A549 (cell line): Measurements from ENCODE around the gene SCUBE1. TPM values are rescaled to one million over a fixed set of nuclear protein-coding genes. Genes with fewer than 3 reads are reported as not detected.
A peak's percentile ranks its signal among the peaks of the same experiment; 100 is the strongest.

Experiments used
- ATAC-seq, 2 experiments: fragments of 200-7000 bp in 1 of 2; fragments of >200 bp in 1 of 2; cut with Nextera tagmentation in 1 of 2; cut with Tn5 transposase in 1 of 2; 3 replicates each; pipeline versions ENCODE4 v1.8.0 to v1.9.1; 2018 to 2020; ENCODE audit warnings: mild to moderate bottlenecking in 1 of 2, moderate library complexity in 1 of 2
- CTCF ChIA-PET: fragments of 300-600 bp; sonication (Branson Sonifier 250); formaldehyde crosslinking; extraction: SDS; loops from one replicate; lab custom pipeline; 2021; ENCODE audit warnings: antibody characterized with exemption, inconsistent platforms; lab: Yijun Ruan, JAX
- POLR2A ChIA-PET: fragments of 350-600 bp; formaldehyde crosslinking; extraction: SDS; loops from one replicate; lab custom pipeline; 2021; ENCODE audit warnings: antibody characterized with exemption, inconsistent platforms; lab: Yijun Ruan, JAX
- DNase-seq, 2 experiments: peaks; one replicate each; pipeline versions ENCODE4 v3.0.0 to v3.0.0-alpha.2; 2011 to 2016; ENCODE audit warnings: low read depth in 1 of 2, low spot score in 1 of 2
- FAIRE-seq: peaks from 2 replicates; lab custom pipeline; 2011; peaks lifted over from hg19 to GRCh38; lab: Jason Lieb, UNC
- H3K27ac ChIP-seq, 2 experiments: fragments of >200 bp; sonication (Bioruptor Twin); formaldehyde crosslinking; 3 replicates each; pipeline ENCODE4 v1.5.1; 2016 to 2017
- H3K4me1 ChIP-seq: fragments of >200 bp; sonication (Bioruptor Twin); formaldehyde crosslinking; 3 replicates; pipeline ENCODE4 v1.6.1; 2016
- H3K4me2 ChIP-seq: fragments of >200 bp; sonication (Bioruptor Twin); formaldehyde crosslinking; 3 replicates; pipeline ENCODE4 v1.6.1; 2016
- H3K4me3 ChIP-seq: fragments of >200 bp; sonication (Bioruptor Twin); formaldehyde crosslinking; 3 replicates; pipeline ENCODE4 v1.5.1; 2016
- H3K9me3 ChIP-seq: fragments of >200 bp; sonication (Bioruptor Twin); formaldehyde crosslinking; 3 replicates; pipeline ENCODE4 v1.6.1; 2016
- BCL3 ChIP-seq: fragments of >200 bp; sonication (Bioruptor Twin); formaldehyde crosslinking; IDR thresholded peaks from 3 replicates; pipeline ENCODE4 v1.6.1; 2016
- CBX2 ChIP-seq: fragments of 200-600 bp; sonication (generic); IDR thresholded peaks from 2 replicates; pipeline ENCODE4 v1.6.1; 2016; ENCODE audit warnings: low read depth, mild to moderate bottlenecking, borderline replicate concordance
- CHD2 ChIP-seq: fragments of 150-350 bp; IDR thresholded peaks from 2 replicates; pipeline ENCODE4 v1.6.1; 2014; ENCODE audit warnings: low read length; ENCODE audit not compliant: partially characterized antibody
- E2F6 ChIP-seq: IDR thresholded peaks from 2 replicates; pipeline ENCODE4 v1.6.1; 2012; ENCODE audit warnings: low read depth, borderline replicate concordance
- EHF ChIP-seq: fragments of 250-450 bp; sonication (Bioruptor Pico); IDR thresholded peaks from 2 replicates; pipeline ENCODE4 v1.5.0; 2020; ENCODE audit warnings: mild to moderate bottlenecking
- ESRRA ChIP-seq: fragments of 150-350 bp; IDR thresholded peaks from 2 replicates; pipeline ENCODE4 v1.6.1; 2014; ENCODE audit warnings: mild to moderate bottlenecking, low read length, borderline replicate concordance
- HDAC2 ChIP-seq: fragments of 200-600 bp; sonication (generic); IDR thresholded peaks from 2 replicates; pipeline ENCODE4 v1.6.1; 2016
- HES2 ChIP-seq: fragments of >200 bp; sonication (Bioruptor Twin); formaldehyde crosslinking; IDR thresholded peaks from 2 replicates; pipeline ENCODE4 v1.6.1; 2016
- HOXB13 ChIP-seq: fragments of 250-450 bp; sonication (Bioruptor Pico); IDR thresholded peaks from 2 replicates; pipeline ENCODE4 v1.5.0; 2020; ENCODE audit warnings: low read depth, mild to moderate bottlenecking, moderate library complexity
- KDM1A ChIP-seq: fragments of 200-600 bp; sonication (generic); IDR thresholded peaks from 2 replicates; pipeline ENCODE4 v1.6.1; 2016; ENCODE audit warnings: low read depth, mild to moderate bottlenecking
- KDM5A ChIP-seq: fragments of 200-600 bp; sonication (generic); IDR thresholded peaks from 2 replicates; pipeline ENCODE4 v1.6.1; 2016; ENCODE audit warnings: antibody characterized with exemption, mild to moderate bottlenecking
- MAFK ChIP-seq: fragments of 450-650 bp; IDR thresholded peaks from 2 replicates; pipeline ENCODE4 v1.6.1; 2014; ENCODE audit not compliant: partially characterized antibody
- MAZ ChIP-seq: fragments of 150-350 bp; IDR thresholded peaks from 2 replicates; pipeline ENCODE4 v1.6.1; 2014; ENCODE audit warnings: antibody characterized with exemption, low read depth, low read length, borderline replicate concordance
- MYC ChIP-seq: IDR thresholded peaks from 2 replicates; pipeline ENCODE4 v1.6.1; 2012; ENCODE audit warnings: mild to moderate bottlenecking, inconsistent platforms, low read length, improper control_type of control experiment, borderline replicate concordance
- NFE2L2 ChIP-seq: fragments of 150-350 bp; conservative IDR thresholded peaks from 2 replicates; pipeline ENCODE4 v1.6.1; 2014; ENCODE audit warnings: low read length
- NR3C1 ChIP-seq: fragments of >200 bp; sonication (Bioruptor Twin); formaldehyde crosslinking; IDR thresholded peaks from 3 replicates; pipeline ENCODE4 v1.6.1; 2017
- PBX3 ChIP-seq: IDR thresholded peaks from 2 replicates; pipeline ENCODE4 v1.6.1; 2012
- RAD21 ChIP-seq, 2 experiments: fragments of >200 bp in 1 of 2; sonication (Bioruptor Twin) in 1 of 2; formaldehyde crosslinking in 1 of 2; IDR thresholded peaks in 1 of 2; conservative IDR thresholded peaks in 1 of 2; 2 replicates in 1 of 2; 3 replicates in 1 of 2; pipeline ENCODE4 v1.6.1; 2012 to 2018; ENCODE audit warnings: inconsistent platforms in 1 of 2
- RARB ChIP-seq: fragments of 250-450 bp; sonication (Bioruptor Pico); IDR thresholded peaks from 2 replicates; pipeline ENCODE4 v1.8.0; 2021; ENCODE audit warnings: mild to moderate bottlenecking, moderate library complexity
- SREBF2 ChIP-seq: fragments of 450-650 bp; IDR thresholded peaks from 2 replicates; pipeline ENCODE4 v1.6.1; 2014; ENCODE audit warnings: mild to moderate bottlenecking, moderate library complexity
- USF2 ChIP-seq: fragments of 450-650 bp; IDR thresholded peaks from 2 replicates; pipeline ENCODE4 v1.6.1; 2014; ENCODE audit warnings: antibody characterized with exemption
- ZC3H11A ChIP-seq: fragments of 450-650 bp; IDR thresholded peaks from 2 replicates; pipeline ENCODE4 v1.6.1; 2014; ENCODE audit warnings: antibody characterized with exemption, mild to moderate bottlenecking
- ZNF302 ChIP-seq: fragments of 250-450 bp; sonication (Bioruptor Pico); IDR thresholded peaks from 2 replicates; pipeline ENCODE4 v1.9.0; 2021; ENCODE audit warnings: inconsistent platforms, mild to moderate bottlenecking, moderate library complexity
- ZSCAN20 ChIP-seq: fragments of 250-450 bp; sonication (Bioruptor Pico); IDR thresholded peaks from 2 replicates; pipeline ENCODE4 v1.8.0; 2022; ENCODE audit warnings: mild to moderate bottlenecking, moderate library complexity
- WGBS: methylation state at CpG from one replicate; pipeline ENCODE4 v1.1.6; 2017; ENCODE audit errors: missing lambda C conversion rate; 5-methylcytosine and 5-hydroxymethylcytosine counted together
- polyA plus RNA-seq, 4 experiments: library from polyadenylated mRNA; depleted of rRNA in 3 of 4; stranded (reverse); fragments of >200 nt; fragmentation: RNase III in 1 of 4; extraction: RNeasy Plus Mini Kit Qiagen cat#74134 plus additional on column Dnase treatment in 1 of 4; gene quantifications; 2 replicates in 3 of 4; 3 replicates in 1 of 4; pipeline ENCODE4 v1.2.3, GENCODE V29; 2011 to 2017

Gene SCUBE1
- polyA plus RNA-seq, 2 of the 4 experiments (the other 2 are of a cell fraction) = 0.01 to 0.12 TPM

- peak in 1 of 2 experiments; percentile 76; a peak in 3 of 6 replicates for ATAC-seq
- no peak for FAIRE-seq
- no peak for DNase-seq
- POLR2A ChIA-PET = no interaction called here
- TF ChIP-seq ZSCAN20 = no peak
- TF ChIP-seq PBX3 = no peak
- TF ChIP-seq HDAC2 = no peak
- TF ChIP-seq MAFK = no peak
- TF ChIP-seq CBX2 = no peak
- no peak for TF ChIP-seq ZC3H11A
- no peak for TF ChIP-seq USF2
- no peak for TF ChIP-seq RARB (CRISPR knock-in tag)
- TF ChIP-seq CHD2 = no peak
- Histone ChIP-seq H3K4me3 (no peak overlapping the region), H3K4me1 (no peaks in the 10 kb centered on the region), H3K27ac (no peak overlapping the region), H3K4me2 (no peak overlapping the region), H3K9me3 (no peaks in the 10 kb centered on the region)
- WGBS = 56% methylated on average over 4 of the region's 8 CpGs
- CTCF ChIA-PET = interaction anchor here (0.6 kb wide), 1 partner anchor 156 kb away, joined by 3 read pairs; no protein-coding TSS in a partner anchor
These were observed 130.1 kb downstream of the SCUBE1 start for GRCh38 chr22:43213051-43213450.

GRCh38 chr22:43212434-43212952 lies 130.7 kb downstream of the SCUBE1 start:
- DNase-seq (no peak), ATAC-seq (no peak), FAIRE-seq (no peak)
- POLR2A ChIA-PET = no interaction called here
- Histone ChIP-seq H3K9me3 (no peaks in the 10 kb centered on the region), H3K4me3 (no peak overlapping the region), H3K4me1 (no peaks in the 10 kb centered on the region), H3K27ac (no peak overlapping the region), H3K4me2 (no peak overlapping the region)
- WGBS = 82% methylated on average over 7 of the region's 23 CpGs
- CTCF ChIA-PET = interaction anchor here (0.6 kb wide), 1 partner anchor 155 kb away, joined by 3 read pairs; no protein-coding TSS in a partner anchor
- TF ChIP-seq MYC = no peak
- no peak for TF ChIP-seq USF2
- TF ChIP-seq HOXB13 = no peak
- TF ChIP-seq NR3C1 = no peak
- TF ChIP-seq NFE2L2 = no peak
- no peak for TF ChIP-seq MAFK
- no peak for TF ChIP-seq BCL3
- TF ChIP-seq EHF (CRISPR knock-in tag) = no peak
- no peak for TF ChIP-seq SREBF2
- no peak for TF ChIP-seq KDM5A
- TF ChIP-seq HES2 = no peak
- no peak for TF ChIP-seq ESRRA
- no peak for TF ChIP-seq MAZ
- no peak for TF ChIP-seq KDM1A
- no peak for TF ChIP-seq ZSCAN20
- no peak for TF ChIP-seq E2F6
- TF ChIP-seq RAD21 (conservative IDR thresholded peaks at IDR 0.05 in 1 of 2, IDR thresholded peaks at IDR 0.05 in 1 of 2) = no peak
- TF ChIP-seq ZNF302 (CRISPR knock-in tag) = no peak
- TF ChIP-seq CBX2 = no peak
